HEK293 (cell line): ENCODE measurements around the gene CCBE1.

ENCODE experiments used
- CTCF ChIA-PET: fragments of 350-600 bp; formaldehyde crosslinking; extraction: SDS; loops from one replicate; lab custom pipeline; 2021; ENCODE audit warnings: antibody characterized with exemption; lab: Yijun Ruan, JAX
- POLR2A ChIA-PET: fragments of 300-600 bp; formaldehyde crosslinking; extraction: SDS; loops from one replicate; lab custom pipeline; 2020; ENCODE audit warnings: antibody characterized with exemption, inconsistent platforms; lab: Yijun Ruan, JAX
- H3K27ac ChIP-seq: fragments of 200-500 bp; sonication (Bioruptor generic); 2 replicates; pipeline ENCODE4 v1.5.1; 2014; ENCODE audit warnings: low read depth, low read length, control low read depth, inconsistent platforms; ENCODE audit errors: extremely low read depth
- H3K36me3 ChIP-seq, 2 experiments: fragments of 200-500 bp in 1 of 2; sonication (Bioruptor generic) in 1 of 2; 1 replicate in 1 of 2; 2 replicates in 1 of 2; pipeline ENCODE4 v1.5.1; 2014 to 2017; ENCODE audit warnings: inconsistent platforms in 2 of 2, low read length in 2 of 2; ENCODE audit not compliant: control insufficient read depth in 2 of 2, insufficient read depth in 1 of 2
- H3K4me1 ChIP-seq: fragments of 200-500 bp; sonication (Bioruptor generic); 2 replicates; pipeline ENCODE4 v1.5.1; 2014; ENCODE audit warnings: mild to moderate bottlenecking, low read length, inconsistent platforms; ENCODE audit not compliant: control insufficient read depth, insufficient read depth
- H3K4me3 ChIP-seq: 2 replicates; pipeline ENCODE4 v1.5.1; 2011; ENCODE audit warnings: low read depth, mild to moderate bottlenecking, control low read depth, low read length, moderate library complexity
- H3K9me3 ChIP-seq: fragments of 200-500 bp; sonication (Bioruptor generic); 2 replicates; pipeline ENCODE4 v1.5.1; 2014; ENCODE audit warnings: low read depth, low read length, inconsistent platforms; ENCODE audit not compliant: control insufficient read depth, insufficient read depth
- FEZF1 ChIP-seq: fragments of 450-650 bp; formaldehyde crosslinking; IDR thresholded peaks from 2 replicates; pipeline ENCODE4 v1.5.1; 2016; ENCODE audit warnings: missing biosample characterization, missing genetic modification characterization
- GLIS1 ChIP-seq: fragments of 450-650 bp; formaldehyde crosslinking; IDR thresholded peaks from 2 replicates; pipeline ENCODE4 v1.5.1; 2016; ENCODE audit warnings: missing biosample characterization, missing genetic modification characterization
- MEIS1 ChIP-seq: sonication (generic); formaldehyde crosslinking; IDR thresholded peaks from 2 replicates; pipeline ENCODE4 v1.8.1; 2022; ENCODE audit warnings: missing genetic modification reagents, mild to moderate bottlenecking, borderline replicate concordance
- ZBTB8A ChIP-seq: fragments of 450-650 bp; formaldehyde crosslinking; IDR thresholded peaks from 2 replicates; pipeline ENCODE4 v1.5.1; 2016; ENCODE audit warnings: missing biosample characterization, missing genetic modification characterization
- ZNF10 ChIP-seq: fragments of 450-650 bp; formaldehyde crosslinking; IDR thresholded peaks from 2 replicates; pipeline ENCODE4 v1.5.1; 2017; ENCODE audit warnings: missing biosample characterization, missing genetic modification characterization
- ZNF112 ChIP-seq: fragments of 450-650 bp; formaldehyde crosslinking; IDR thresholded peaks from 2 replicates; pipeline ENCODE4 v1.5.0; 2017; ENCODE audit warnings: missing biosample characterization, missing genetic modification characterization
- ZNF138 ChIP-seq: fragments of 450-650 bp; formaldehyde crosslinking; IDR thresholded peaks from 2 replicates; pipeline ENCODE4 v1.5.1; 2016; ENCODE audit warnings: missing biosample characterization, missing genetic modification characterization, borderline replicate concordance
- ZNF140 ChIP-seq: fragments of 450-650 bp; formaldehyde crosslinking; IDR thresholded peaks from 2 replicates; pipeline ENCODE4 v1.5.1; 2016; ENCODE audit warnings: missing biosample characterization, missing genetic modification characterization
- ZNF146 ChIP-seq: fragments of 450-650 bp; formaldehyde crosslinking; IDR thresholded peaks from 2 replicates; pipeline ENCODE4 v1.5.1; 2016; ENCODE audit warnings: missing biosample characterization, missing genetic modification characterization
- ZNF266 ChIP-seq: fragments of 450-650 bp; formaldehyde crosslinking; IDR thresholded peaks from 2 replicates; pipeline ENCODE4 v1.5.1; 2016; ENCODE audit warnings: missing biosample characterization, missing genetic modification characterization, low read depth
- ZNF335 ChIP-seq: fragments of 450-650 bp; formaldehyde crosslinking; conservative IDR thresholded peaks from 2 replicates; pipeline ENCODE4 v1.5.1; 2016; ENCODE audit warnings: missing biosample characterization, missing genetic modification characterization
- ZNF416 ChIP-seq: fragments of 450-650 bp; formaldehyde crosslinking; IDR thresholded peaks from 2 replicates; pipeline ENCODE4 v1.5.1; 2016; ENCODE audit warnings: missing biosample characterization, missing genetic modification characterization
- ZNF488 ChIP-seq: fragments of 450-650 bp; formaldehyde crosslinking; IDR thresholded peaks from 2 replicates; pipeline ENCODE4 v1.5.1; 2016; ENCODE audit warnings: missing biosample characterization, missing genetic modification characterization
- ZNF529 ChIP-seq: fragments of 450-650 bp; formaldehyde crosslinking; IDR thresholded peaks from 2 replicates; pipeline ENCODE4 v1.5.1; 2017; ENCODE audit warnings: missing genetic modification characterization, missing biosample characterization; ENCODE audit not compliant: insufficient replicate concordance
- ZNF571 ChIP-seq: fragments of 450-650 bp; formaldehyde crosslinking; IDR thresholded peaks from 2 replicates; pipeline ENCODE4 v1.5.0; 2017; ENCODE audit warnings: missing biosample characterization, missing genetic modification characterization
- ZNF596 ChIP-seq: fragments of 450-650 bp; IDR thresholded peaks from 2 replicates; pipeline ENCODE4 v1.5.0; 2018; ENCODE audit warnings: missing biosample characterization, mild to moderate bottlenecking, missing genetic modification characterization, moderate library complexity
- ZNF768 ChIP-seq: fragments of 450-650 bp; formaldehyde crosslinking; IDR thresholded peaks from 2 replicates; pipeline ENCODE4 v1.5.1; 2018; ENCODE audit warnings: missing biosample characterization, mild to moderate bottlenecking, missing genetic modification characterization
- TF ChIP-seq, protein P1 (sequence below): fragments of 450-650 bp; formaldehyde crosslinking; IDR thresholded peaks from 2 replicates; pipeline ENCODE4 v1.5.1; 2016; ENCODE audit warnings: missing biosample characterization, missing genetic modification characterization
- TF ChIP-seq, protein P2 (sequence below): fragments of 450-650 bp; IDR thresholded peaks from 2 replicates; pipeline ENCODE4 v1.5.1; 2018; ENCODE audit warnings: missing biosample characterization, missing genetic modification characterization
- TF ChIP-seq, protein P3 (sequence below): fragments of 450-650 bp; formaldehyde crosslinking; conservative IDR thresholded peaks from 2 replicates; pipeline ENCODE4 v1.5.1; 2016; ENCODE audit warnings: low read depth, missing biosample characterization, missing genetic modification characterization

Gene CCBE1

DNA sequence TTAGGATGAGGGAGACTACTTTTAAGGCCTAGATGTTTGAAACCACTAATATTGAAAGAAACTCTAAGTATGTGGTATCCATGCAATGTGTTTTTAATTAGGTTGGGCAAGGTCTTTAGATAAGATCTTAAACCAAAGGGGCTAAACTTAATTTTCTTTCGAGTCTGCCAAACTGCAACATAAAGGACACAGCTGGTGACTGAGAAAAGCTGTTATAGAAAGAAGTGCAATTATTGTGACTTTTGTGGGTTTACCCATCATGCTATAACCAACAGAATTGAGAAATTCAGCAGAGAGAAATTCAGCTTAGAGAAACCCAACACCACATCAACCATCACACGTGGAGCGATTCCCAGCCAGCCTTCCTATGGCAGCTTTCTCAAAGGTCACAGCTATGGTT, 218.6 kb downstream of the CCBE1 start:
- ChIA-PET POLR2A (no interaction called here), CTCF (interaction anchor here (1.1 kb wide), 1 partner anchor 20 kb away, joined by 3 read pairs; no protein-coding TSS in a partner anchor)
- TF ChIP-seq ZNF488 (tag by site-specific recombination) (no peak), MEIS1 (CRISPR knock-in tag) (no peak), ZNF768 (tag by site-specific recombination) (no peak), ZNF140 (no peak), ZNF146 (tag by site-specific recombination) (no peak), ZNF529 (tag by site-specific recombination) (no peak), ZBTB8A (tag by site-specific recombination) (no peak), ZNF138 (tag by site-specific recombination) (no peak), ZNF335 (tag by site-specific recombination) (no peak), ZNF596 (no peak), GLIS1 (no peak), ZNF571 (tag by site-specific recombination) (no peak), ZNF266 (tag by site-specific recombination) (no peak)
- TF ChIP-seq, protein P1, sequence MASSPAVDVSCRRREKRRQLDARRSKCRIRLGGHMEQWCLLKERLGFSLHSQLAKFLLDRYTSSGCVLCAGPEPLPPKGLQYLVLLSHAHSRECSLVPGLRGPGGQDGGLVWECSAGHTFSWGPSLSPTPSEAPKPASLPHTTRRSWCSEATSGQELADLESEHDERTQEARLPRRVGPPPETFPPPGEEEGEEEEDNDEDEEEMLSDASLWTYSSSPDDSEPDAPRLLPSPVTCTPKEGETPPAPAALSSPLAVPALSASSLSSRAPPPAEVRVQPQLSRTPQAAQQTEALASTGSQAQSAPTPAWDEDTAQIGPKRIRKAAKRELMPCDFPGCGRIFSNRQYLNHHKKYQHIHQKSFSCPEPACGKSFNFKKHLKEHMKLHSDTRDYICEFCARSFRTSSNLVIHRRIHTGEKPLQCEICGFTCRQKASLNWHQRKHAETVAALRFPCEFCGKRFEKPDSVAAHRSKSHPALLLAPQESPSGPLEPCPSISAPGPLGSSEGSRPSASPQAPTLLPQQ: no peak
- TF ChIP-seq, protein P2, sequence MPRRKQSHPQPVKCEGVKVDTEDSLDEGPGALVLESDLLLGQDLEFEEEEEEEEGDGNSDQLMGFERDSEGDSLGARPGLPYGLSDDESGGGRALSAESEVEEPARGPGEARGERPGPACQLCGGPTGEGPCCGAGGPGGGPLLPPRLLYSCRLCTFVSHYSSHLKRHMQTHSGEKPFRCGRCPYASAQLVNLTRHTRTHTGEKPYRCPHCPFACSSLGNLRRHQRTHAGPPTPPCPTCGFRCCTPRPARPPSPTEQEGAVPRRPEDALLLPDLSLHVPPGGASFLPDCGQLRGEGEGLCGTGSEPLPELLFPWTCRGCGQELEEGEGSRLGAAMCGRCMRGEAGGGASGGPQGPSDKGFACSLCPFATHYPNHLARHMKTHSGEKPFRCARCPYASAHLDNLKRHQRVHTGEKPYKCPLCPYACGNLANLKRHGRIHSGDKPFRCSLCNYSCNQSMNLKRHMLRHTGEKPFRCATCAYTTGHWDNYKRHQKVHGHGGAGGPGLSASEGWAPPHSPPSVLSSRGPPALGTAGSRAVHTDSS (tag by site-specific recombination): no peak
- TF ChIP-seq, protein P3, sequence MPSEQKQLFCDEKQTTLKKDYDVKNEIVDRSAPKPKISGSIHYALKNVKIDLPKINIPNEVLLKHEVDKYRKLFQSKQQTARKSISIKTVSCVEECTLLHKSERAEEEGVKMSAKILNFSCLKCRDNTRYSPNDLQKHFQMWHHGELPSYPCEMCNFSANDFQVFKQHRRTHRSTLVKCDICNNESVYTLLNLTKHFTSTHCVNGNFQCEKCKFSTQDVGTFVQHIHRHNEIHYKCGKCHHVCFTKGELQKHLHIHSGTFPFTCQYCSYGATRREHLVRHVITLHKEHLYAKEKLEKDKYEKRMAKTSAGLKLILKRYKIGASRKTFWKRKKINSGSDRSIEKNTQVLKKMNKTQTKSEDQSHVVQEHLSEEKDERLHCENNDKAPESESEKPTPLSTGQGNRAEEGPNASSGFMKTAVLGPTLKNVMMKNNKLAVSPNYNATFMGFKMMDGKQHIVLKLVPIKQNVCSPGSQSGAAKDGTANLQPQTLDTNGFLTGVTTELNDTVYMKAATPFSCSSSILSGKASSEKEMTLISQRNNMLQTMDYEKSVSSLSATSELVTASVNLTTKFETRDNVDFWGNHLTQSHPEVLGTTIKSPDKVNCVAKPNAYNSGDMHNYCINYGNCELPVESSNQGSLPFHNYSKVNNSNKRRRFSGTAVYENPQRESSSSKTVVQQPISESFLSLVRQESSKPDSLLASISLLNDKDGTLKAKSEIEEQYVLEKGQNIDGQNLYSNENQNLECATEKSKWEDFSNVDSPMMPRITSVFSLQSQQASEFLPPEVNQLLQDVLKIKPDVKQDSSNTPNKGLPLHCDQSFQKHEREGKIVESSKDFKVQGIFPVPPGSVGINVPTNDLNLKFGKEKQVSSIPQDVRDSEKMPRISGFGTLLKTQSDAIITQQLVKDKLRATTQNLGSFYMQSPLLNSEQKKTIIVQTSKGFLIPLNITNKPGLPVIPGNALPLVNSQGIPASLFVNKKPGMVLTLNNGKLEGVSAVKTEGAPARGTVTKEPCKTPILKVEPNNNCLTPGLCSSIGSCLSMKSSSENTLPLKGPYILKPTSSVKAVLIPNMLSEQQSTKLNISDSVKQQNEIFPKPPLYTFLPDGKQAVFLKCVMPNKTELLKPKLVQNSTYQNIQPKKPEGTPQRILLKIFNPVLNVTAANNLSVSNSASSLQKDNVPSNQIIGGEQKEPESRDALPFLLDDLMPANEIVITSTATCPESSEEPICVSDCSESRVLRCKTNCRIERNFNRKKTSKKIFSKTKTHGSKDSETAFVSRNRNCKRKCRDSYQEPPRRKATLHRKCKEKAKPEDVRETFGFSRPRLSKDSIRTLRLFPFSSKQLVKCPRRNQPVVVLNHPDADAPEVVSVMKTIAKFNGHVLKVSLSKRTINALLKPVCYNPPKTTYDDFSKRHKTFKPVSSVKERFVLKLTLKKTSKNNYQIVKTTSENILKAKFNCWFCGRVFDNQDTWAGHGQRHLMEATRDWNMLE (tag by site-specific recombination): no peak
- Histone ChIP-seq H3K36me3 (no peaks in the 10 kb centered on the region), H3K9me3 (no peaks in the 10 kb centered on the region), H3K4me3 (no peak overlapping the region), H3K27ac (no peak overlapping the region), H3K4me1 (no peaks in the 10 kb centered on the region; the same call in 1 of the 2 replicates)

DNA sequence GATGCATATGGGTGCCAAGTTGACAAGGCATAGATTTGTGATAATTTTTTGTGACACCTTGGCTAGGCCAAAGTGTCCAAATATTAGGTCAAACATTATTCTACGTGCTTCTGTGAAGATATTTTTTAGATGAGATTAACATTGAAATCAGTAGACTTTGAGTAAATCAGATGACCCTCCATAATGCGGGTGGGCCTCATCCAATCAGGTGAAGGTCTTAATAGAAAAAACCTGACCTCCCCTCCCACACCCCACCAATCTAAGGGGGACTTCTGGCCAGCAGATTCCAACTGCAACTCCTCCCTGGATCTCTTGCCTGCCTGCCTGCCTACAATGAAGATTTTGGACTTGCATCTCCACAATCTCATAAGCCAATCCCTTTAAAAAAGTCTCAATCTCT, 219.4 kb downstream of the CCBE1 start:
- no peaks in the 10 kb centered on the region for H3K36me3 ChIP-seq
- POLR2A ChIA-PET: no interaction called here
- CTCF ChIA-PET: no interaction called here

More for the DNA sequence above, 219.4 kb downstream of the CCBE1 start:
- TF ChIP-seq ZNF10 (tag by site-specific recombination): peak; percentile 97
- TF ChIP-seq ZNF138 (tag by site-specific recombination): no peak
- no peak for TF ChIP-seq FEZF1 (tag by site-specific recombination)
- no peak for TF ChIP-seq ZNF416 (tag by site-specific recombination)
- TF ChIP-seq ZNF112: no peak
- TF ChIP-seq, all 188 proteins: peak for 1
- H3K4me1 ChIP-seq: no peaks in the 10 kb centered on the region; the same call in 1 of the 2 replicates
- H3K27ac ChIP-seq: no peak overlapping the region
- H3K9me3 ChIP-seq: no peaks in the 10 kb centered on the region
- no peak overlapping the region for H3K4me3 ChIP-seq
